ENCODE data around the gene B3GNT3.

- TF ChIP-seq POLR2A (IDR thresholded peaks at IDR 0.05; ENCODE audit: borderline replicate concordance, extremely low read depth, insufficient read depth, insufficient read length) (peak; percentile 43), ATF3 (IDR thresholded peaks at IDR 0.05) (no peak), JUND (IDR thresholded peaks at IDR 0.05) (no peak), YY1 (IDR thresholded peaks at IDR 0.05; ENCODE audit: extremely low read depth, insufficient replicate concordance, low read depth, low read length) (peak; percentile 85), POLR2AphosphoS5 (IDR thresholded peaks at IDR 0.05; ENCODE audit: low read depth, low read length) (peak; percentile 94), ZNF274 (IDR thresholded peaks at IDR 0.05; ENCODE audit: low read depth, low read length) (no peak), ZFX (IDR thresholded peaks at IDR 0.05) (peak; percentile 80; the same call in 1 of the 2 replicates)
Observed at GRCh38 chr19:17859533-17860330, 64.8 kb downstream of the B3GNT3 start, which contains the start of gene RPL18A.

Measured in HCT116 (cell line).